GM12878 (cell line): ENCODE data around the gene EMSY. TPM values are rescaled to one million over a fixed set of nuclear protein-coding genes. Genes with fewer than 3 reads are reported as not detected.

Experiments used
- ATAC-seq: fragments of 200-7000 bp; cut with Tn5 transposase; 3 replicates; pipeline ENCODE4 v1.9.1; 2020; ENCODE audit warnings: mild to moderate bottlenecking, moderate library complexity
- BruUV-seq: library from RNA; stranded (reverse); fragments of 400-500 nt; replicated peaks from 2 replicates; lab custom pipeline; 2021; lab: Mats Ljungman, UMichigan
- CTCF ChIA-PET: fragments of 300-600 bp; sonication (Branson Sonifier 250); formaldehyde crosslinking; extraction: SDS; loops from one replicate; lab custom pipeline; 2021; ENCODE audit warnings: inconsistent platforms; lab: Yijun Ruan, JAX
- POLR2A ChIA-PET: fragments of 350-600 bp; formaldehyde crosslinking; extraction: SDS; loops from one replicate; lab custom pipeline; 2021; ENCODE audit warnings: inconsistent platforms; lab: Charles Lee
- RAD21 ChIA-PET: fragments of 300-600 bp; sonication (Branson Sonifier 250); formaldehyde crosslinking; loops from one replicate; lab custom pipeline; 2023; ENCODE audit warnings: antibody characterized with exemption; ENCODE audit not compliant: unreplicated experiment; lab: Charles Lee
- SMC1A ChIA-PET: fragments of 300-600 bp; sonication (Branson Sonifier 250); formaldehyde crosslinking; loops from one replicate; lab custom pipeline; 2023; ENCODE audit not compliant: unreplicated experiment, uncharacterized antibody; lab: Charles Lee
- DNase-seq: peaks from one replicate; pipeline ENCODE4 v3.0.0-alpha.2; 2011; ENCODE audit warnings: low read depth, low spot score
- FAIRE-seq: peaks from 3 replicates; lab custom pipeline; 2011; peaks lifted over from hg19 to GRCh38; lab: Jason Lieb, UNC
- H2AFZ ChIP-seq: 2 replicates; pipeline ENCODE4 v1.6.0; 2011; ENCODE audit warnings: low read depth, low read length, control low read depth; ENCODE audit not compliant: control insufficient read depth
- H3K27ac ChIP-seq: 2 replicates; pipeline ENCODE4 v1.5.1; 2011; ENCODE audit warnings: control low read depth; ENCODE audit not compliant: control insufficient read depth, insufficient read depth
- H3K27me3 ChIP-seq, 2 experiments: replicated peaks in 1 of 2; 2 replicates each; pipeline versions ENCODE4 v1.6.0 to v1.6.1; 2011; ENCODE audit warnings: low read length in 1 of 2; ENCODE audit not compliant: control insufficient read depth in 2 of 2, insufficient read depth in 2 of 2
- H3K36me3 ChIP-seq, 2 experiments: 2 replicates each; pipeline ENCODE4 v1.5.1; 2011; ENCODE audit warnings: low read length in 1 of 2; ENCODE audit not compliant: control insufficient read depth in 2 of 2, insufficient read depth in 2 of 2
- H3K4me1 ChIP-seq: 2 replicates; pipeline ENCODE4 v1.6.1; 2011; ENCODE audit warnings: mild to moderate bottlenecking, low read length, moderate library complexity, mixed read lengths; ENCODE audit not compliant: control insufficient read depth, insufficient read depth
- H3K4me2 ChIP-seq: 2 replicates; pipeline ENCODE4 v1.6.0; 2011; ENCODE audit warnings: control low read depth; ENCODE audit not compliant: control insufficient read depth, insufficient read depth
- H3K4me3 ChIP-seq: fragments of 200-600 bp; sonication (generic); 2 replicates; pipeline ENCODE4 v1.5.1; 2016
- H3K79me2 ChIP-seq: 2 replicates; pipeline ENCODE4 v1.6.0; 2011; ENCODE audit warnings: low read length; ENCODE audit not compliant: control insufficient read depth, insufficient read depth
- H3K9ac ChIP-seq: 2 replicates; pipeline ENCODE4 v1.8.0; 2011; ENCODE audit warnings: low read length, control low read depth, mixed read lengths; ENCODE audit not compliant: control insufficient read depth, insufficient read depth
- H3K9me3 ChIP-seq: replicated peaks from 3 replicates; pipeline ENCODE4 v1.5.1; 2011; ENCODE audit warnings: mild to moderate bottlenecking, low read length; ENCODE audit not compliant: control insufficient read depth, insufficient read depth
- H4K20me1 ChIP-seq: 2 replicates; pipeline ENCODE4 v1.6.0; 2011; ENCODE audit not compliant: control insufficient read depth, insufficient read depth
- ZBTB4 ChIP-seq: fragments of 450-650 bp; formaldehyde crosslinking; IDR thresholded peaks from 2 replicates; pipeline ENCODE4 v1.4.0; 2022; ENCODE audit warnings: mild to moderate bottlenecking, moderate library complexity
- WGBS: methylation state at CpG from one replicate; pipeline ENCODE4 v1.1.6; 2016; ENCODE audit warnings: low lambda C conversion rate; ENCODE audit not compliant: insufficient replicate concordance, insufficient coverage; ENCODE audit errors: missing lambda C conversion rate; 5-methylcytosine and 5-hydroxymethylcytosine counted together
- in situ Hi-C: fragments of 300-500 bp; cut with MboI; formaldehyde crosslinking; loops from 9 replicates; pipeline ENCODE4 v1.14.3; 2018; ENCODE audit warnings: mixed read lengths
- intact Hi-C: fragments of 100-400 bp; cut with micrococcal nuclease; formaldehyde crosslinking; loops from one replicate; pipeline ENCODE4 v1.14.2; 2022; ENCODE audit not compliant: unreplicated experiment
- polyA plus RNA-seq, 11 experiments: library from polyadenylated mRNA; depleted of rRNA in 4 of 11; unstranded in 6 of 11; stranded (reverse) in 5 of 11; fragments of >200 nt; fragmentation: Nextera tagmentation in 4 of 11; fragmentation: Illumina TruSeq in 1 of 11; extraction: Ambion mirVana in 4 of 11; extraction: Trizol in 1 of 11; gene quantifications; 1 replicate in 1 of 11; 2 replicates in 10 of 11; pipeline versions ENCODE4 v1.2.1 to v1.2.3, GENCODE V29; 2011 to 2016; ENCODE audit warnings: inconsistent platforms in 2 of 11, missing spikeins in 2 of 11, low read depth in 1 of 11
- total RNA-seq, 4 experiments: library from RNA; depleted of rRNA in 3 of 4; stranded (reverse); fragments of >200 nt in 3 of 4; fragmentation: Illumina TruSeq in 1 of 4; extraction: Trizol in 1 of 4; gene quantifications; 2 replicates each; pipeline versions ENCODE4 v1.2.1 to v1.2.3, GENCODE V29; 2013 to 2021
- TF ChIP-seq, protein P1 (sequence below): fragments of 450-650 bp; IDR thresholded peaks from 2 replicates; pipeline ENCODE4 v1.6.1; 2018; ENCODE audit warnings: borderline replicate concordance, mild to moderate bottlenecking; ENCODE audit not compliant: partially characterized antibody

Gene EMSY
- total and polyA plus RNA-seq, 10 of the 15 experiments (the other 5 are each of a cell fraction or from before 2014, with no cell fraction given), result 9.3 to 26.9 (median 13.0) TPM

DNA sequence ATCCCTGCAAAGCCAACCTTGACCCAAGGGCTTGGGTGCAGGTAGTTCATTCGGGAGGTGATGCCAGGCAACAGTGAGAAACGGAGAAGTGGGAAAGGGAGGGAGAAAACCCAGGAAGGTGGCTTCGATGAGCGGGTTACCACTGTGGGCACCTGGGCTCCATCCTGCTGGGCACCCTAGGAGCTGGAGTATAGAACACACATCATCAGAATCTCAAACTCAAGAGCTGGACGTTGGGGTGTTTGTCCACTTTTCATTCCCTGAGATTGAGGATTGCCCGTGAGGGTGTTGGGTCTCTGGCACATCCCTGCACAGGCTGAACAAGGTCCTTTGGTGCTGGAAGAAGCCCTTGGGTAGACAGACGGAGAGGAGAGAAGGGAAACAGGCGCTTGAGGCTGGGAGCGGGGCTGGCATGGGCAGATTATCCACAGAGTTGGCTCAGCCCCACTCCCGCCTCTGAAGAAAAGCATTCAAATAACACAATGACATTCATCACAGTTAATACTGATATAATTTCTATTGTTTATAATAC lies 155.4 kb downstream of the EMSY start:
- ATAC-seq (no peak), DNase-seq (no peak), FAIRE-seq (no peak)
- SMC1A ChIA-PET, result interaction anchor here (1.5 to 3.6 kb wide), 6 partner anchors 8 to 122 kb away, joined by 3 to 76 read pairs (median 18); partner anchors contain the start of gene LRRC32
- Histone ChIP-seq H3K27ac (no peak overlapping the region), H3K27me3 (peaks cover 0 to 5% of the 10 kb centered on the region in 2 experiments; a peak in 3 of 4 replicates), H3K4me2 (no peak overlapping the region), H3K9me3 (no peaks in the 10 kb centered on the region), H3K4me3 (no peak overlapping the region), H2AFZ (no peak overlapping the region), H3K79me2 (no peaks in the 10 kb centered on the region), H3K9ac (no peak overlapping the region), H3K4me1 (no peaks in the 10 kb centered on the region), H4K20me1 (no peaks in the 10 kb centered on the region), H3K36me3 (no peaks in the 10 kb centered on the region)
- intact Hi-C loops, result no loop called here
- RAD21 ChIA-PET, result interaction anchor here (1.5 to 3.3 kb wide), 5 partner anchors 17 to 86 kb away, joined by 4 to 187 read pairs (median 24); partner anchors contain the start of gene LRRC32
- in situ Hi-C loops, result no loop called here
- 12% methylated on average over 10 of the region's 10 CpGs for WGBS
- no TSS peak for BruUV-seq
- POLR2A ChIA-PET, result no interaction called here
- TF ChIP-seq ZBTB4 (CRISPR knock-in tag), result no peak
- TF ChIP-seq, protein P1, sequence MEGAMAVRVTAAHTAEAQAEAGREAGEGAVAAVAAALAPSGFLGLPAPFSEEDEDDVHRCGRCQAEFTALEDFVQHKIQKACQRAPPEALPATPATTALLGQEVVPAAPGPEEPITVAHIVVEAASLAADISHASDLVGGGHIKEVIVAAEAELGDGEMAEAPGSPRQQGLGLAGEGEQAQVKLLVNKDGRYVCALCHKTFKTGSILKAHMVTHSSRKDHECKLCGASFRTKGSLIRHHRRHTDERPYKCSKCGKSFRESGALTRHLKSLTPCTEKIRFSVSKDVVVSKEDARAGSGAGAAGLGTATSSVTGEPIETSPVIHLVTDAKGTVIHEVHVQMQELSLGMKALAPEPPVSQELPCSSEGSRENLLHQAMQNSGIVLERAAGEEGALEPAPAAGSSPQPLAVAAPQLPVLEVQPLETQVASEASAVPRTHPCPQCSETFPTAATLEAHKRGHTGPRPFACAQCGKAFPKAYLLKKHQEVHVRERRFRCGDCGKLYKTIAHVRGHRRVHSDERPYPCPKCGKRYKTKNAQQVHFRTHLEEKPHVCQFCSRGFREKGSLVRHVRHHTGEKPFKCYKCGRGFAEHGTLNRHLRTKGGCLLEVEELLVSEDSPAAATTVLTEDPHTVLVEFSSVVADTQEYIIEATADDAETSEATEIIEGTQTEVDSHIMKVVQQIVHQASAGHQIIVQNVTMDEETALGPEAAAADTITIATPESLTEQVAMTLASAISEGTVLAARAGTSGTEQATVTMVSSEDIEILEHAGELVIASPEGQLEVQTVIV, result no peak
- CTCF ChIA-PET, result interaction anchor here (1.1 to 8.1 kb wide), 5 partner anchors 8 to 86 kb away, joined by 3 to 273 read pairs (median 11); partner anchors contain the start of gene LRRC32
